ENCODE results near the gene GH2. TPM values are rescaled to one million over a fixed set of nuclear protein-coding genes. Genes with fewer than 3 reads are reported as not detected.
"Not testable (repeated sequence)": the region's sequence is repeated elsewhere in the genome, so short reads cannot be mapped to it uniquely, and the experiment has no call there.

The GH2 gene
- total and polyA plus RNA-seq, 7 donors = not detected

GRCh38 chr17:63928172-63928666, 46.5 kb upstream of the GH2 start:
- no peak overlapping the region for H3K27ac ChIP-seq
- 76 to 86% methylated on average over 10 of the region's 10 CpGs for WGBS, 2 donors
- no peak overlapping the region for H3K4me3 ChIP-seq
- no peak for DNase-seq
- no peak for TF ChIP-seq POLR2A (IDR thresholded peaks at IDR 0.05)
- TF ChIP-seq EP300 (IDR thresholded peaks at IDR 0.05) = no peak
- TF ChIP-seq POLR2AphosphoS5 (IDR thresholded peaks at IDR 0.05) = no peak
- TF ChIP-seq CTCF (IDR thresholded peaks at IDR 0.05) = no peak
- no peaks in the 10 kb centered on the region for H3K27me3 ChIP-seq
- no peaks in the 10 kb centered on the region for H3K9me3 ChIP-seq
- no peaks in the 10 kb centered on the region for H3K36me3 ChIP-seq
- intact Hi-C loops (cut with DNase I) = no loop called here
- H3K4me1 ChIP-seq = no peaks in the 10 kb centered on the region

- Histone ChIP-seq H3K27me3 (no peaks in the 10 kb centered on the region), H3K9me3 (no peaks in the 10 kb centered on the region), H3K27ac (no peak overlapping the region), H3K4me1 (no peaks in the 10 kb centered on the region), H3K36me3 (no peaks in the 10 kb centered on the region), H3K4me3 (no peak overlapping the region)
- intact Hi-C loops (cut with DNase I) = no loop called here
- 55 to 63% methylated on average over 8 of the region's 8 CpGs for WGBS, 2 donors
- no peak for DNase-seq
- no peak for TF ChIP-seq CTCF (IDR thresholded peaks at IDR 0.05)
Measured at GRCh38 chr17:63927464-63928171, 45.9 kb upstream of the GH2 start.

GRCh38 chr17:63926164-63926563, 44.4 kb upstream of the GH2 start:
- H3K27me3 ChIP-seq = no peaks in the 10 kb centered on the region
- H3K4me3 ChIP-seq = no peak overlapping the region
- no peaks in the 10 kb centered on the region for H3K36me3 ChIP-seq
- DNase-seq = no peak
- WGBS, 2 donors = 83 to 92% methylated on average over 2 of the region's 2 CpGs
- H3K27ac ChIP-seq = no peak overlapping the region
- no peaks in the 10 kb centered on the region for H3K4me1 ChIP-seq
- intact Hi-C loops (cut with DNase I) = no loop called here
- no peaks in the 10 kb centered on the region for H3K9me3 ChIP-seq
- TF ChIP-seq EP300 (IDR thresholded peaks at IDR 0.05) (no peak), POLR2A (IDR thresholded peaks at IDR 0.05) (no peak), POLR2AphosphoS5 (IDR thresholded peaks at IDR 0.05) (no peak), CTCF (IDR thresholded peaks at IDR 0.05) (no peak)

GRCh38 chr17:63925615-63926014, 43.9 kb upstream of the GH2 start:
- no peaks in the 10 kb centered on the region for H3K9me3 ChIP-seq
- TF ChIP-seq EP300 (IDR thresholded peaks at IDR 0.05) (no peak), CTCF (IDR thresholded peaks at IDR 0.05) (no peak), POLR2A (IDR thresholded peaks at IDR 0.05) (no peak), POLR2AphosphoS5 (IDR thresholded peaks at IDR 0.05) (no peak)
- no peak overlapping the region for H3K4me3 ChIP-seq
- no peak overlapping the region for H3K27ac ChIP-seq
- 67 to 78% methylated on average over 5 of the region's 5 CpGs for WGBS, 2 donors
- no peaks in the 10 kb centered on the region for H3K27me3 ChIP-seq
- intact Hi-C loops (cut with DNase I) = no loop called here
- no peaks in the 10 kb centered on the region for H3K36me3 ChIP-seq
- no peak for DNase-seq
- H3K4me1 ChIP-seq = no peaks in the 10 kb centered on the region

- H3K36me3 ChIP-seq; H3K27me3 ChIP-seq; H3K9me3 ChIP-seq; H3K4me1 ChIP-seq; H3K27ac ChIP-seq; DNase-seq; H3K4me3 ChIP-seq; intact Hi-C loops (cut with DNase I): not testable (repeated sequence)
- WGBS, 2 donors = 58 to 77% methylated on average over 9 of the region's 9 CpGs
Measured at GRCh38 chr17:63922402-63922801, 40.7 kb upstream of the GH2 start.

GRCh38 chr17:63920779-63921178, 39.0 kb upstream of the GH2 start:
- H3K27me3 ChIP-seq, DNase-seq: not testable (repeated sequence)
- WGBS, 2 donors = 78 to 82% methylated on average over 5 of the region's 5 CpGs

GRCh38 chr17:63920050-63920449, 38.3 kb upstream of the GH2 start:
- DNase-seq; H3K27me3 ChIP-seq; H3K9me3 ChIP-seq; H3K27ac ChIP-seq; H3K4me3 ChIP-seq; H3K36me3 ChIP-seq; H3K4me1 ChIP-seq; intact Hi-C loops (cut with DNase I): not testable (repeated sequence)
- WGBS, 2 donors = 86 to 91% methylated on average over 6 of the region's 6 CpGs

More at GRCh38 chr17:63920779-63921178, 39.0 kb upstream of the GH2 start:
- H3K36me3 ChIP-seq; H3K9me3 ChIP-seq; H3K27ac ChIP-seq; intact Hi-C loops (cut with DNase I); H3K4me1 ChIP-seq; H3K4me3 ChIP-seq: not testable (repeated sequence)

Measured in sigmoid colon (tissue), 7 donors.